ENCODE data around the gene PTPRF.
"Not testable (repeated sequence)": the region's sequence is repeated elsewhere in the genome, so short reads cannot be mapped to it uniquely, and the experiment has no call there.

PTPRF gene

GRCh38 chr1:43537423-43538142 is 6.9 kb downstream of the PTPRF start:
- no peak for DNase-seq (ENCODE audit: low read depth in 2 of 2)

DNA sequence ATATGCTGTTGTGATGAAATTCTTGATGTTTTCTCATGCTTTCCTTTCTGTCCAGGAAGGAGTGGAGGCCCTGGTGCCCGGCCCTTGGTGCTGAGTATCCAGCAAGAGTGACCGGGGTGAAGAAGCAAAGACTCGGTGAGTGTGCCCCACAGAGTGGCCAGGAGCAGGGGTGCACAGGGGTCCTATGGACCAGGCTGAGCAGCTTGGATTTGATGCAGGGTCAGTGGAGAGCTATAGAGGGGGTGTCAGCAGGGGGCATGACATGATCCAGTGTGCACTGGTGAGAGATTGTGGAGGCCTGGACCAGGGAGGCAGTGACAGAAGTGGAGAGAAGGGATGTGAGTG is 7.4 kb downstream of the PTPRF start:
- DNase-seq (ENCODE audit: low read depth in 2 of 2), result no peak

DNA sequence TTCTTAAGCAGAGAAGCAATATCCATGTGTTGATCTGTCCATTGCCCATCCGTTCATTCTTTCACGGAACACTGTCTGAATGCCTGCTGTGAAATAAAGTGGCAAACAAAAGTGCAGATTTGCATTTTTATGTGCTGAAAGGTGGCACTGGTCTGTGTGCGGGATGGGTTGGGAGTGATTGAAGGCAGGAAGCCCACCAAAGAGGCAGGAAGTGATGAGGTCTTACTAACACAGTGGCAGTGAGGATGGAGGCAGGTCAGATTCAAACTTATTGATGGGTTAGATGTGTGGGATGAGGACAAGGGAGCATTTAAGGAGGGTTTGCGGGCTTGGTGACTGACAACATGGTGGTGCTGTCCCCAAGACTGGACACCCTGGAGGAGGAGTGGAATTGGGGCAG is 8.3 kb downstream of the PTPRF start:
- no peak for DNase-seq (ENCODE audit: low read depth in 2 of 2)

GRCh38 chr1:43539726-43540434 is 9.2 kb downstream of the PTPRF start:
- no peak for DNase-seq (ENCODE audit: low read depth in 2 of 2)

DNA sequence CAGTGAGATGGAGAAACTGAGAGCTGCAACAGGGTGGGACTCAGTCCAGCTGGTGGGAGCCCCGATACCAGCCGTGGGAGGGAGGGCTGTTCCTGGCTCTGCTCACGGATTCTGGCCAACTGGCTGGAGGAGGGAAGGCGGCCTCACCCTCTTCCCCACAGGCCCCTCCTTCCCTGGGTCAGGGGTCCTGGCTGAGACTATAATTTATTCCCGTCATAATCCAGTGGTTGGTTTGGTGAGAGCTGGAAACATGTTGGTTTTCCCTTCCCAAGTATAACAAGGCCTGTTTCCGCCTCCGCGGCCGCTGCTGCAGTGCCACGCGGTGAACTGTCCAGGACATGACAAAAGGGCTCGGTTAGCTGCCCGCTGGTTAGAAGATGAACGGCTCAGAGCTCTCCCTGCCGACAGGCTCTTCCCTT is 10.0 kb downstream of the PTPRF start:
- DNase-seq (ENCODE audit: low read depth in 2 of 2), result no peak

GRCh38 chr1:43541141-43541540 is 10.5 kb downstream of the PTPRF start:
- no peak for DNase-seq (ENCODE audit: low read depth in 2 of 2)

- no peak for DNase-seq (ENCODE audit: low read depth in 2 of 2)
Measured at GRCh38 chr1:43541721-43542401, 11.2 kb downstream of the PTPRF start.

GRCh38 chr1:43542527-43543458 is 12.1 kb downstream of the PTPRF start:
- no peak for DNase-seq (ENCODE audit: low read depth in 2 of 2)

DNA sequence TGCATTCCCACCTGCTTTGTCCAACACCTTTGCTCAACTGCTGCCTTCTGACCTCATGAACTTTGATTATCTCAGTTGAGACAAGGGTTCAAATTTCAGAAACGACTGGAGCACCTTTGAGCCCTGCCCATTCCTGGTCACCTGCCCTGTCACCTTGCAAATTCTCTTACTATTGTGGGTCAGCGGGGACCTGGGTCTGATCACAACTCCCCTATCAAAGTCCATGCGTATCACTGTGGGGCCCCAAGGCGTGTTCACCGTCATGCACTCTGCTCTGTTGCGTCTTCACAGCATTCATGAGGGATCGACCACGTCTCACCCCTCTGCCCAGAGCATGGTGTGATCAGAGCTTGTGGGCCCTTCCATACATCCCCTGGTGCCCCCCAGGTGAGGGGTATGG is 12.9 kb downstream of the PTPRF start:
- DNase-seq (ENCODE audit: low read depth in 2 of 2), result no peak

GRCh38 chr1:43545339-43545694 is 14.6 kb downstream of the PTPRF start:
- DNase-seq (ENCODE audit: low read depth in 2 of 2), result no peak

DNA sequence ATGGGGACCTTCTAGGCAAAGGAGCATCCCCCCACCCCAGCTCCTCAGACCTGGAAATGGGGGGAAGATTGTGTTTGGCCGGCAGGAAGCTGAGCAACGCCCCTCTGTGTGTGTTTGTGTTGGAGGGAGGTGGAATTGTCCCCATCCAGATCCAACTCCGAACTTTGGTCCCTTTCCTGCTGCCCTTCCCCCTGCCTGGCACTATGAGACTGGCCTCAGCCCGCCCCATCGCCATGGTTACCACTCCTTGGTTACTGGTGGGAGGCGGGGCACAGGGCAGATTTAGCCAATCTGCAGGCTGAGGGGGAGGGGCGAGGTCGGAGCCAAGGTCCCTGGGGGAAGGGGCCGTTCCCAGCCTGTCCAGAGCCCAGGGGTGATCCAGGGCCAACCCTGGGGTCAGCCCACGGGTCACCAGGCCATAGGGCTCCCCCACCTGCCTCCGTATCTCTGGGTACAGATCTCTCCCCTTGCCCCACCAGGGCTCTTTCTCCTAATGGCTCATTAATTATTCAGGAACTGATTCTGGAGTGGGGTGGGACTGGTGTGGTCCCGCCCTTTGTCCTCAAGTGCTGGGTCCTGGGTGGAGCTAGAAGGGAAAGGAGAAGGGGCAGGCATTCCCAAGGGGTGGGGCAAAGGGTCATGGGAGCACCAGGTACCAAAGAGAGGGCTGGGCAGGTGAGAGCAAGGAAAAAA is 15.2 kb downstream of the PTPRF start:
- no peak for DNase-seq (ENCODE audit: low read depth in 2 of 2)

GRCh38 chr1:43546388-43547100 is 15.9 kb downstream of the PTPRF start:
- DNase-seq (ENCODE audit: low read depth in 2 of 2), result no peak

GRCh38 chr1:43547538-43548072 is 16.9 kb downstream of the PTPRF start:
- no peak for DNase-seq (ENCODE audit: low read depth in 2 of 2)

DNA sequence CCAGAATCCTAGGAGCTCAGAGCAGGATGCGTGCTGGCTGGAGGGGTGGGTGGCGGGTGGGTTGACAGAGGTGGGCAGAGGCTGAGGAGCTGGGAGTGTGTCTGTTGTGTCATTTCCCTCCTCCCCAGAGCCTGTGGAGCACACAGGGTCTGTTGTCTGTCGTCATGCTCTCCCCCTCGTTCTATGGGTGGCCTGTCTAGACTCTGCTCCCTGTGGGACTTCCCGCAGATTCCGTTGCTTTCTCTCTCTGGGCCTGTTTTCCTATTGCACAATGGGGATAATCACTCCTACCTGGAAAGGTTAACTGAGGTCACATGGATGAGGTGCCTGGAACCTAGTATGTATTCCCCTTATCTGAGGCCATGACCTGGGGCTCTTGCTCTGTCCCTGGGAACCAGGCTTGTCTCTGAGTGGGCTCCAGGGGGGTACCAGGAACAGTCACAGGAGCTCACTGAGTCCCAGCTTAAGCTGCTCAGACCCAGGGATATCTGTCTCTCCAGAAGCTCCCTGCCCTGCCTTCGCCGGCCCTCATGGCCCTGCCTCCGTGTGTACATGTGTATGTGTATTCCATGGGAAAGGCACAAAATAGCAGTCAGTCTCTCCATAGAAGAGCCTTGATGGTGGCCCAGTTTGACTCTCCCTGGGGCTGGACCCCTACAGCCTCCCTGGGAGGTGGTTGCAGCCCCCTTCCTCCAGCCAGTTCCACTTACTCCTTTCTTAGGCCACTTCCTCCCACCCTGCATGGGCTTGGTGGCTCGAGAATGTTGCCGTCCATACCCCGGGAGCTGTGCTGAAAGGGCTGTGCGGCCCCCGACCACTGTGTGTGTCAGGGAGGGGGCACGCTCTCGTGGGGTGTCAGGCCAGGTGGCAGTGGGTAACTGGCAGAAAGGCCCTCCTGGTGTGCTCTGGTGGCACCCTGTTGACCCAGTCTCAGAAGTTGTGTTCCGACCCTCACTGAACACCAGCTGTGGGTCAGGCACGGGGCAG is 17.9 kb downstream of the PTPRF start:
- DNase-seq (ENCODE audit: low read depth in 2 of 2), result no peak

DNA sequence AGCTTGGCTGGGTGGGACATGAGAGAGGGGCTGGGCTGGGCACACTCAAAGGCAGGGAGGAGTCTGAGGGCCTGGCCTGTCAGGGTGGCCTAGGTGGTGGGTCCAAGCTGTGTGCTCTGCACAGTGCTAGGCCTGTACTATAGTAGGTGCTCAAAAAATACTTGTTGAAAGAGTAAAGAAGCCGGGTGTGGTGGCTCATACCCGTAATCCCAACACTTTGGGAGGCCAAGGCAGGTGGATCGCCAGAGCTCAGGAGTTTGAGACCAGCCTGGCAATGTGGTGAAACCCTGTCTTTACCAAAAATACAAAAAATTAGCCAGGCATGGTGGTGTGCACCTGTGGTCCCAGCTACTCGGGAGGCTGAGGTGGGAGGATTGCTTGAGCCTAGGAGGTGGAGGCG is 18.7 kb downstream of the PTPRF start:
- DNase-seq (ENCODE audit: low read depth in 2 of 2), result not testable (repeated sequence)

DNA sequence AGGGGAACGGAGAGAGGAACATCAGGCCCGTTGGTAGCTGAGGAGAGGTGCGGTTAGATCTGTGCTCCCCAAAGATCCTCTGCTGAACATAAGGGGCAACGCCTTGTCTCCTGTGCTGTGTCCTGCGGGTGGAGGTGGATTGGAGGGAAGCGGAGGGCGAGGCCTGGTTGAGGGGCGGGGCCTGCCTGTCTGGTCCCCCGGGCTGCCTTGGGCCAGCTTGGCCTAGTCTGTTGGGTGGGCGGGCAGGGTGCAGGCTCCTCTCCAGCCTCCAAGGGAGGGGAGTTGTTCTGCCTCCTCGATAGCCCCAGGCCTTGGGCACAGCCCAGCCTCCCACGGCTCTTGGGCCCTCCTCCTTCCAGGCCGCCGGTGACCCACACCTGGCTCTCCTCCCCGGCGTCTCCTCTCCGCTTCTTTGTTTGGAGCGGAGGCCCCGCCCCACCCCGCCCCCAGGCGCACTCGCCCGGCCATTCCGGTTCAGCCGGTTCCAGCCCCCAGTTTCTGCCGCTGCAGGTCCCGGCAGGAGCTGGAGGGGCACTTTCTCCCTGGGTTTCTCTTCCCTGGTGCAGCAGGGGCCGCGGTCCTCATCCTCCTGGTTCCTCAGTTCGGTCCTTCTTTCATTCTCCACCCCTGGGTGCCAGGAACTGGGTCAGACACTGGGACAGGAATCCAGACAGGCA is 19.4 kb downstream of the PTPRF start:
- no peak for DNase-seq (ENCODE audit: low read depth in 2 of 2)

GRCh38 chr1:43550598-43551246 is 20.0 kb downstream of the PTPRF start:
- DNase-seq (ENCODE audit: low read depth in 2 of 2), result no peak

DNA sequence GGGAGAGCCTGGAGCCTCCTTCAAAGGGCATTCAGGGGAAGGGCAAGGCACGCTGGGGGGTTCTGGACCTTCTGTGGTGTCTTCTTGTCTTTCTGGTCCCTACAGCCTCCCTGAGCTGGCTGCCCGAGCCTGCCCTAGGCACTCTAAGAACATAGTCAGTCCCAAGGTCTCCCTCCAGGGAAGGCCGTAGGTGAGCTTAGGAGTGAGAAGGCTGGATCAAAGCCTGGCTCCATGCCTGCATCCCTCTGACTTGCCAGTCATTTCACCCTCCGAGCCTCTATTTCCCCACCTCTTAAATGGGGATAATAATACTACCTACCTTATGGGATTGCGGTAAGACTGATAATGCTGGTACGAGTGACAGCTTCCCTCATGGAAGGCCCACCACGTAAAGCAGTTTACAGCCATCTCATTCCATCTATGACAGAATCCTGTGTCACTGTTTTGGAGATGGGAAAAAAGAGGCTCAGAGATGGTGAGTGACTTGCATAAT is 20.8 kb downstream of the PTPRF start:
- DNase-seq (ENCODE audit: low read depth in 2 of 2), result no peak
